ENCODE measurements around the gene ENOX1.

The ENOX1 gene

DNA sequence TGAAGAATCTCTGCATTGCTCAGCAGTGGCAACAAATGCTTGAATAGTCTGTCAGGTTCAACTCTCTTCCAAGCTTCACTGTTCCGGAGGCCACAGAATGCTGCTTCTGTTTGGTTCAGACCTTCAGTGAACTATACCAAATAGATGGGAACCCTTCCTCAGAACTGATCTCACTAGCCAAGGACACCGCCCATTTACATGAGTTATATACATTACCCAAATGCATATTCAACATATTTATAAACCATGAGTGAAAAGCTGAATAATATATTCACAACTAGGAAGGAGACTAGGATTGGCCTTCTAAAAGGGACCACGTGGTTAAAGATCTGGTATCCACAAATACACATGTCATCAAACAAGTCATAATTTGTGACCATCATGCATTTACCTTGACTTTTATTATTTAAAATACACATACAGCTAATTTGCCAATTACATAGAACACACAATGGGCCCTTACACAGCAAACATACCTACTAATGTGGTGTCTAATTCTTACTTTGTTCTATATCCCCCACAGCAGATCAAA, 49.3 kb downstream of the ENOX1 start:
- DNase-seq, result no peak

GRCh38 chr13:43732726-43733125, 54.0 kb downstream of the ENOX1 start:
- no peak for DNase-seq

GRCh38 chr13:43731296-43731695, 55.5 kb downstream of the ENOX1 start:
- DNase-seq, result no peak

- DNase-seq, result no peak
Observed at GRCh38 chr13:43730642-43731041, 56.1 kb downstream of the ENOX1 start.

DNA sequence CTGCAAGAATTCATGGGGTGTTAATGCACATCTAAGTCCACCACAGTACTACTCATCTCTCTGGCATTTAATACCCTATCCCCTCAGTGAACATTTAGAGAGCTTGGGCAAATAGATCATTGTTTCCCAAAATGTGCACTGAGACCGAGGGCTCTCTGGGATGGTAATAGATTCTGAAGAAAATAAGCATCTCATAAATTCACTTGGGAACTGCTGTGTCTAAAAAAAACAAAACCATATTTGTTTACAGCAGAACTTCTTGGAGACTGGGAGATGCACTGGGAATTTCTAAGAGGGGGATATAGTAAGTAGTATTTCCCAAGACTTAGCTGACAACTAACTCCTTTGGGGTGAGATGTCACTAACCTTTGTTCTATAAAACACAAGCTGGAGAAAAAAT, 58.4 kb downstream of the ENOX1 start:
- no peak for DNase-seq

DNA sequence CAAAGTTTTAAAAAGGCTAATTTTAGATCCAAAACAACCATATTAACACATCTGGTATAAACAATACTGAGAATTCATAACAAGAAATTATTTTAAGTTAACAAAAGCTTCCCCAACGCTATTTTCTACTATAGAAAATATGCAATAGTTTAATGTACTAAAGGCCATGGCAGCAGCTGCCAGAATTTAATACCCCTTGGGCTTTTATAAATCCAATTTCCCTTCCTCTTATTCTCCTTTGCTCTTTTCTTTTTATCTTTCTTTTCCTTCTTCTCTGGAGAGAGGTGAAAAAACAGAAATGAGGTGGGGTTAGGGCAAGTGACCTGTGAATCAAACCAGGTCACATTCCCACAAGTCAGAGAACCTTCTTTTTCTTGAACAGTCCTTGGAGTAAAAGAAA, 58.9 kb downstream of the ENOX1 start:
- DNase-seq, result no peak

GRCh38 chr13:43725460-43725859, 61.3 kb downstream of the ENOX1 start:
- no peak for DNase-seq

- no peak for DNase-seq
Observed at GRCh38 chr13:43720780-43721397, 65.9 kb downstream of the ENOX1 start.

- DNase-seq, result no peak
Observed at GRCh38 chr13:43698758-43699157, 88.0 kb downstream of the ENOX1 start.

- DNase-seq, result no peak
Observed at GRCh38 chr13:43698009-43698408, 88.8 kb downstream of the ENOX1 start.

- DNase-seq, result no peak
Observed at GRCh38 chr13:43697323-43697722, 89.4 kb downstream of the ENOX1 start.

DNA sequence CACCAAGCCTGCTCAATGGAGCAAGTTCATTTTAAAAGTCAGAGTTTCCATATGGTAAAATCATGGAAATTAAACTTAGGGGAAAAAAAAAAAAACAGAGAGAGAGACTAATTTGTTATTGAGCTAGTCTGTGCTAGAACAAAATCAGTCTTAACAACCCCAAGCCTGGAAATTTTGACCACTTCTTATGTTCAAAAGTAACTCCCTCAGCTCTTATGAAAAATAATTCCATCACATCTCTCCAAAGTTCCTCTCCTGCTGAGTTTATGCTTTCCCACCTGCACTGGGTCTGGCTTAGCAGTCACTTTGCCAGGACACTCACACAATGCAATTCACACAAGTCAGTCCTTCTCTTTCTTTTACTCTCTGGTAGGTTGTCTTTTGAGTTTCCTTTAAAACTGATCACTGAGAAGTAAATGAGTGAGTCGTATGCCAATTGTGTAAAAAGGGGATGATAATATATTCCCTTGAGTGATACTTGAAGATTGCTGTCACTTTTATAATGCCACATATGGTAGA, 92.6 kb downstream of the ENOX1 start:
- DNase-seq, result no peak

- no peak for DNase-seq
Observed at GRCh38 chr13:43693639-43694038, 93.1 kb downstream of the ENOX1 start.

DNA sequence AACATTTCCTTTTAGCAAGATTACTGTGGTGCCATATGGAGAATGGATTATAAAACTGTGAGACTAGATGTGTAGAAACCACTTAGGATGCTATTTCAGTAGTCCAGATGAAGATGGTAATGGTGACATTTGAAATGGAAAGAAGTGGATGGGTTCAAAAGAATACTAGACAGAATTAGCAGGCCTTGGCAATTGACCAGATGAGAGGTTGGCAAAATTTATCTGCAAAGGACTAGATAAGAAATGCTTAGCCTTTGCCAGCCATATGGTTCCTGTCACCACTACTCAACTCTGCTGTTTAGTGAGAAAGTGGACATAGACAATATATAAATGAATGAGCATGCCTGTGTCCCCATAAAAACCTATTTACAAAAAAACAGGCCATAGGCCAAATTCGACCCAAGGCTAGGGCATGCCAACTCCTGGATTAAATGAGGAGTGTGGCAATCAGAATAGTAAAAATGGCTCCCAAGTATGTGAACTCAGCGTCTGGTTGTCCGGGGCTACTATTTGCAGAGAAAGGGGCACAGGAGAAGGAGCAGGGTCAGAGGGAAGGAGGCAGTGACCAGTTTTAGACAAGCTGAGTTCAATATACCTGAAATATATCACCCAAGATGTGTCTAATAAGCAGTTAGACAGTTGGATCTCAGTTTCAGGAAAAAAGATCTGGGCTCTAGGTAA, 98.4 kb downstream of the ENOX1 start:
- DNase-seq, result no peak

DNA sequence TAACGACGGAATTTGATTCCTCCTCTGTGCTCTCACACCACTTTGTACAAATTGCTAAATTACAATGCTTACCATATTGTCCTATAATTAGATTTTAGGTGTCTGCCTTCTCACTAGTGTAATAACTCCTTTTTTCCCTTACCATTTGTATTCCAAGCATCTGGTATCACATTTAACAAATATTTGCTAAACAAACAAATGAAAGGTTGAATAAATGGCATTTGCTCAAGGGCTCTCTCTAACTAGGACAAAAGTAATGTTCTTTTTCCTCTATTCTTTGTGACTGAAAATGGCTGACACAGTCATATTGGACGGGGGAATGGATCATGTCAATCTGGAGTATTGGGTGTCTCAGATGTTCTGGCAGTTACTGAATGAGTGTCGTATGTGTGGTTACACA, 99.7 kb downstream of the ENOX1 start:
- DNase-seq, result no peak

GRCh38 chr13:43686557-43686956, 100.2 kb downstream of the ENOX1 start:
- DNase-seq, result no peak

DNA sequence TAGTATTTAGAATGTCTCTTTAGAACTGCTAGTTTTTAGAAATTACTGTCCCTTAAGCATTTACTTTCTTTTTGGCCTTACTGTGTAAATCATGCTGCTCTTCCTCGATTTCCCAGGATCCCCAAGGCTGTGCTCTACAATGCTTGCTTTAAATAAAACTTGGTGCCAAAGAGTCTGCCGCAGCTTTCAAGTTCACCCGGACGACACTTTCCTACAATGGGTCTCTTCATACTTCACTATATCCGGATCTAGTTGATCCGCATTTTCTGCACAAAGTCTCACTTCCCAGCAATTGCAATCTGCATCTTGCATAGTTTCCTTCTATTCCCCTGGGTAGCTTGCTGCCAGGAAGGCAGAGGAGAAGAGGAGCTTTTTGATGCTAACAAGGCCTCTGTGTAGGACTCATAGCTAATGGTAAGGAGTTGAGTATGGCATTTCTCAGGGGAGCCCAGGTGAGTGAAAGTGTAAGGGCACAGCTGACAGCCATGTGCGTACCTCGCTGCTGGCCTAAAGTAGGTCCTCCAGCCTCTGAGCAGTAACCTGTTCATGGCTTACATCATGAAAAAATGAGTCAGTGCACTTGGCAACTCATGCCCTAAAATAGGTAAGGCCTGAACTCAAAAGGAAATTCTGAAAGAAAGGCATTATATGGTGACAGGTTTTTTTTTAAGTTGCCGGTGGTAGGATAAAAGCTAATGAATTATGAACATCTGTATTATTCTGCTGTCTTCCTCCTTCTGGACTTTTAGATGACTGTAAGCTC, 101.6 kb downstream of the ENOX1 start:
- DNase-seq, result no peak

DNA sequence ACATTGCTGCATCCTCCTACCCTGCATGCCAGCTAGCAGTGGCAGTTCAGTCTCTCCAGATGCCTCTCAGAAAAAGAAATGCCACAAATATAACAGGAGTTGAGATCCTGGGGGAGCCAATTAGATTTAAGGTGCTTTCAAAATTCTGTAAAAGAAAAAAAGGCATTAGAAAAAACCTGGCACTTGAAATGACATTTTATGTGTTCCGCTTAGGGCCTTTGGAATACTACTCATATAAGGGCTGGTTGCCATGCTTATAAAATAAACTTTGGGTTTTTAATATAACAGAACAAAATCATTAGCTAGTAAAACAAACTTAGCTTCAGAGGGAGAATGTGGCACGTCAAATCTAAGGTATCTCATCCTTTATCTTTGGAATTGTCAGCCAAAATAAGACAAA, 104.1 kb downstream of the ENOX1 start:
- no peak for DNase-seq

GRCh38 chr13:43676320-43676719, 110.5 kb downstream of the ENOX1 start:
- no peak for DNase-seq

DNA sequence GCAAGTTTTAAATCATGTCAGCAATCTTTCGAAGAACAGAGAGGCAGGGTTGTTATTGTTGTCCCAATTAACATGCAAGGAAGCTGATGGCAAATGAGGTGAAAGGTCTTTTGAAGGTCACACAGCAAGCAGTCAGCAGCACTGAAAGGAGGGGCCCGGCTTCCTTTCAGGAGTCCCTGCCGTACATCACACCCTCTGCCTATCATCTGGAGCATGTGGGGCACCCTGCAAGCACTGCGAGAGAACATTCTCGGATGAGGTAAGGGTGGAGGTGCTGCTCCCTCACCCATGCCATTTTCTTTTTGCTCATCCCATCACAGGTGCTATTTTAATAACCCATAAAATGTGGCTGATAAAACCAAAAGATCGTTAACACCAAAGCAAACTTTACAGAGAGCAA, 111.2 kb downstream of the ENOX1 start:
- no peak for DNase-seq

GRCh38 chr13:43669964-43670363, 116.8 kb downstream of the ENOX1 start:
- DNase-seq, result no peak

- no peak for DNase-seq
Observed at GRCh38 chr13:43669101-43669500, 117.7 kb downstream of the ENOX1 start.

DNA sequence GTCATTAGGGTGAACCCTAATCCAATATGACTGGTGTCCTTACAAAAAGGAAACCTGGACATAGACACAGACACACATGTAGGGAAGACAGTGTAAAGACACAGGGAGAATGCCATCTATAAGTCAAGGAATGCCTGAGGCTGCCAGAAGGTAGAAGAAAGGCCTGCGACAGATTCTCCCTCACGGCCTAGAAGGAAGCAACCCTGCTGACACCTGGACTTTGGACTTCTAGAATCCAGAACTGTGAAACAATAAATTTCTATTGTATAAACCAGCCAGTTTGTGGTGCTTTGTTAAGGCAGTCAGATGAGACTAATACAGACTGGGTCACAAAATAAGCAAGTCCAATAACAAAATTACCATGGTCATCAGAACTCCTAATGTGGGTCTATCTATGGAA, 120.4 kb downstream of the ENOX1 start:
- no peak for DNase-seq

DNA sequence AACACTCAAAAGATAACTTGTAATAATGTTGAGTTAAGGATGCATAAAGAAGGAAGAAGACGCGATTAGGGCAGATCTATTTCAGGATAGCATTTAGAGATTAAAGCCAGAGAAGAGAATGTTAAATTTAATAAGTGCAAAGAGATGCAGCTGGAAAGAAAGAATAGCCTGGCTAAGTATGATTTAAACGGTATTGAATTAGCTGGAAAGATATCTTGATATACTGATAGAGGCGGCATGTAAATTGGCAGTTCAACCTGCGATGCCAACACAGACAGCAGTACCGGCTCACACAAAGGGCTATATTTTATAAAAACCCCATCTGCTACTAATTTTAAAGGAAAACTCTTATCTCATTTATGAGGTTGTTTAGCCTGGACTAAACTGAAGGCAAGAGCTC, 121.4 kb downstream of the ENOX1 start:
- DNase-seq, result no peak
